Activated T-helper 17 cell treated with anti-CD3 and anti-CD28 coated beads, Interleukin-2, amount 50 U/mL, for 72 hours (primary cell): ENCODE data around the gene LRFN4. TPM values are rescaled to one million over a fixed set of nuclear protein-coding genes. Genes with fewer than 3 reads are reported as not detected.
A peak's percentile ranks its signal among the peaks of the same experiment; 100 is the strongest.

Experiments used
- ATAC-seq: fragments of 150-1000 bp; cut with Tn5 transposase; replicated peaks from 2 replicates; pipeline ENCODE4 v1.10.0; 2021; ENCODE audit warnings: mild to moderate bottlenecking, moderate library complexity
- H3K27ac Mint-ChIP-seq: one replicate; pipeline ENCODE4 v1.8.0; 2022; ENCODE audit warnings: mixed read lengths
- H3K27me3 Mint-ChIP-seq: one replicate; pipeline ENCODE4 v1.8.0; 2022; ENCODE audit warnings: mixed read lengths
- H3K36me3 Mint-ChIP-seq: one replicate; pipeline ENCODE4 v1.8.0; 2022; ENCODE audit warnings: low read depth, mild to moderate bottlenecking, mixed read lengths
- H3K4me1 Mint-ChIP-seq: one replicate; pipeline ENCODE4 v1.8.0; 2022; ENCODE audit warnings: mixed read lengths
- H3K4me3 Mint-ChIP-seq: one replicate; pipeline ENCODE4 v1.8.0; 2022; ENCODE audit warnings: mild to moderate bottlenecking, mixed read lengths
- H3K9me3 Mint-ChIP-seq: one replicate; pipeline ENCODE4 v1.8.0; 2022; ENCODE audit warnings: mixed read lengths
- total RNA-seq, 2 donors: library from RNA; stranded (reverse); gene quantifications; one replicate each; pipeline ENCODE4 v1.2.3, GENCODE V29; 2022

Gene LRFN4
- total RNA-seq, 2 donors from 2014 or later: 20.5 to 43.7 TPM

DNA sequence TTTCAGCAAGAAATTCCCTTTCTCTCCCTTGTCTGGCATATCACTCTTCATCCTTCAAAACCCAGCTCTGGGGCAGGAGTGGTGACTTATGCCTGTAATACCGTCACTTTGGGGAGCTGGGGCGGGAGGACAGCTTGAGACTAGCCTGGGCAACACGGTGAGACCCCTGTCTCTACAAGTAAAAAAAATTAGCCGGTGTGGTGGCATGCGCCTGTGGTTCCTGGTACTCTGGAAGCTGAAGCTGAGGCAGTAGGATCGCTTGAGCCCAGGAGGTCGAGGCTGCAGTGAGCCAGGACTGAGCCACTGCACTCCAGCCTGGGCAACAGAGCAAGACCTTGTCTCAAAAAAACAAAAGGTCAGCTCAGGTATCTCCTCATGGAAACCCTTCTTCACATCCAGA, 15.0 kb upstream of the LRFN4 start:
- Mint-ChIP-seq H3K4me1 (peaks cover 32% of the 10 kb centered on the region), H3K9me3 (no peaks in the 10 kb centered on the region), H3K4me3 (peak overlapping the region; percentile 99), H3K36me3 (peaks cover 60% of the 10 kb centered on the region), H3K27ac (peak overlapping the region; percentile 99), H3K27me3 (no peaks in the 10 kb centered on the region)
- no peak for ATAC-seq

DNA sequence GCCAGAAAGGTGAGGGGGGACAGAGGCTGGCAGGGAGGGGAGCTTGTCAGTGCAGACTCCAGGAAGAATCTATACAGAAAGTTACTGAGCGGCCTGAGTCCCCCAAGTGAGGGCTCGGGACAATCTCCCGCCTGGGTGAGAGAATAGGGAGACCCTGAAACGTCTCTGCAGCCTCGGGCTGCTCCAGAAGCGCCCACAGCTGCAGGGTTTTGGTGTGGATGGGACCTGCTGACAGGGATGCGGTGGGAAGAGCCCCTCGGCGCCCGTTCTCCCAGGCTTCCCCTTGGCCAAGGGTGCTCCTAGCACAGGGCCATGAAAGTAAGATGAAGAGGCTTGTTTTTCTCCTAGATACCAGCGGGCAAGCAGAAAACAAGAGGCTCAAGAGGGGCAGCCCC, 14.4 kb upstream of the LRFN4 start:
- H3K4me3 Mint-ChIP-seq: peak overlapping the region; percentile 99
- H3K36me3 Mint-ChIP-seq: peaks cover 62% of the 10 kb centered on the region
- no peaks in the 10 kb centered on the region for H3K27me3 Mint-ChIP-seq
- H3K9me3 Mint-ChIP-seq: no peaks in the 10 kb centered on the region
- peaks cover 32% of the 10 kb centered on the region for H3K4me1 Mint-ChIP-seq
- no peak for ATAC-seq
- H3K27ac Mint-ChIP-seq: peak overlapping the region; percentile 99

DNA sequence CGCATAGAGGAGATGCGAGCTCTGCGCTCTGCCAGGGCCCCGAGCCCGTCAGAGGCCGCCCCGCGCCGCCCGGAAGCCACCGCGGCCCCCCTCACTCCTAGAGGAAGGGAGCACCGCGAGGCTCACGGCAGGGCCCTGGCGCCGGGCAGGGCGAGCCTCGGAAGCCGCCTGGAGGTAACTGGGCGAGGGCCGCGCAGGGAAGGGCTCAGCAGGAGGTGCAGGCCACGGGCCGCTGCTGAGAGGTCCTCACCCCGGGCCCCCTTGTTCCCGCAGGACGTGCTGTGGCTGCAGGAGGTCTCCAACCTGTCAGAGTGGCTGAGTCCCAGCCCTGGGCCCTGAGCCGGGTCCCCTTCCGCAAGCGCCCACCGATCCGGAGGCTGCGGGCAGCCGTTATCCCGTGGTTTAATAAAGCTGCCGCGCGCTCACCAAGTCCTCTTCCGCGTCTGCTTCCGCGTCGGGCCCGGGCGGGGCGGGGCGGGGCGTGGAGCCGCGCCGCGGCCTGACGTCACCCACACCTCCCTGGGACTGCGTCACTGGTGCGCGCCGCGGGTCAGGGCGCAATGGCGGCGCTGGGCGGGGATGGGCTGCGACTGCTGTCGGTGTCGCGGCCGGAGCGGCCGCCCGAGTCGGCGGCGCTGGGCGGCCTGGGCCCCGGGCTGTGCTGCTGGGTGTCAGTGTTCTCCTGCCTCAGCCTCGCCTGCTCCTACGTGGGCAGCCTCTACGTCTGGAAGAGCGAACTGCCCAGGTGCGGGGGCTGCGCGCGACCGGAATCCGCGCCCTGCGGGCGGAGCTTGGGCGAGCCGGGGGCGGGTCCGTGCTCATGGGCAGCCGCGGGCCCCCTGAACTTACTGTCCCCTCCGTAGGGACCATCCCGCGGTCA, 13.7 kb upstream of the LRFN4 start, which contains the start of gene RCE1:
TSS of gene RCE1 (plus strand) at position 546 of the 880 bp plus-strand sequence. CDS start at position 561, 15 bp downstream.
- Mint-ChIP-seq H3K9me3 (no peaks in the 10 kb centered on the region), H3K4me1 (peaks cover 32% of the 10 kb centered on the region), H3K27ac (peak within 1 kb of the TSS; percentile 99), H3K36me3 (peaks cover 62% of the 10 kb centered on the region), H3K4me3 (peak within 1 kb of the TSS; percentile 99), H3K27me3 (no peaks in the 10 kb centered on the region)
- peak; percentile 95 for ATAC-seq

DNA sequence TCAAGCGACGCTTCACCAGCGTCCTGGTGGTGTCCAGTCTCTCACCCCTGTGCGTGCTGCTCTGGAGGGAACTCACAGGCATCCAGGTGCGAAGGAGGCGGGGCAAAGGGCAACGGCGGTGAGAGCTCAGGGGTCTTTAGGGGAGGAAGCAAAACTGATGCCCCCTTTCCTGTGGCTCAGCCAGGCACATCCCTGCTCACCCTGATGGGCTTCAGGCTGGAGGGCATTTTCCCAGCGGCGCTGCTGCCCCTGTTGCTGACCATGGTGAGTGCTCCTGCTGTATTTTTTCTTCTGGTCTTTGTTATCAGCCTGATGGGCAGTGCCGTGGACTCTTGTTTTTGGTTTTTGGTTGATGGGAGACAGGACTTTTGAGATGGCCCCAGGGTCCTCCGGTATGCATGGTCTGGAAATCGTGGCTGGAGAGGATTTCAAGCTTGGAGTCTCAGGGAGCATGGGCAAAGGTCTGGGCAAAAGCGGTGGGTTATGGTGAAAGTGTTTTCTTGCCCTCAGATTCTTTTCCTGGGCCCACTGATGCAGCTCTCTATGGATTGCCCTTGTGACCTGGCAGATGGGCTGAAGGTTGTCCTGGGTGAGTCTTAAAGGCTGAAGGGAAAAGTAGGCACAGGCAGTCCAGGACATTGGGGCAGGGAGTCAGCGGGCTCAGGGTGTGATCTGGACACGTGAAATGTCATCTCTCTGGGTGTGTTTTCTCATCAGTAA, 12.9 kb upstream of the LRFN4 start:
- no peak for ATAC-seq
- peak overlapping the region; percentile 99 for H3K4me3 Mint-ChIP-seq
- H3K36me3 Mint-ChIP-seq: peaks cover 59% of the 10 kb centered on the region
- no peaks in the 10 kb centered on the region for H3K9me3 Mint-ChIP-seq
- peaks cover 32% of the 10 kb centered on the region for H3K4me1 Mint-ChIP-seq
- peak overlapping the region; percentile 98 for H3K27ac Mint-ChIP-seq
- no peaks in the 10 kb centered on the region for H3K27me3 Mint-ChIP-seq

DNA sequence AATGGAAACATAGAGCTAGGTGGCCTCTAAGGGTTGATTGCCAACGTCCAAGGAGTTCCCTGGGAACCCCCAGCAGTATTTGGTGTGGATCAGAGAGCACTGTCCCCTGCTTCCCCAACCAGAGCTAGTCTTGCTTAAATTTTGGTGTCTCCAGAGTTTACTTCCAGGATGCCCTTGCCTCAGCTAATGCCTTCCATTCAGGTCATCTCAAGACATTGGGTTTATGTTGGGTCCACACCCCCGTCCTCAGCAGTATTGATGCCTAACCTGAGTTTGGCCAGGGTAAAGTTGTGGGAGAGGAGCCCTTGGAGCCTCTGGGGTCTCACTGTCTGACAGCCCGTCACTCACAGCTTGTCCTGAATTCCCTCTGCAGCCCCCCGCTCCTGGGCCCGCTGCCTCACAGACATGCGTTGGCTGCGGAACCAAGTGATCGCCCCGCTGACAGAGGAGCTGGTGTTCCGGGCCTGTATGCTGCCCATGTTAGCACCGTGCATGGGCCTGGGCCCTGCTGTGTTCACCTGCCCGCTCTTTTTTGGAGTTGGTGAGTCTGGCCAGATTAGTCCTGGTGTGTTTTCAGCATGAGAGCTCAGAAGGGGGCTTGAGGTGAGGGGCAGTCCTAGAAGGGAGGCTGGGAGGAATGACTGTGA, 12.2 kb upstream of the LRFN4 start:
- H3K4me1 Mint-ChIP-seq: peaks cover 26% of the 10 kb centered on the region
- H3K27me3 Mint-ChIP-seq: no peaks in the 10 kb centered on the region
- peak overlapping the region; percentile 98 for H3K27ac Mint-ChIP-seq
- H3K36me3 Mint-ChIP-seq: peaks cover 52% of the 10 kb centered on the region
- peak overlapping the region; percentile 99 for H3K4me3 Mint-ChIP-seq
- no peak for ATAC-seq
- H3K9me3 Mint-ChIP-seq: no peaks in the 10 kb centered on the region

DNA sequence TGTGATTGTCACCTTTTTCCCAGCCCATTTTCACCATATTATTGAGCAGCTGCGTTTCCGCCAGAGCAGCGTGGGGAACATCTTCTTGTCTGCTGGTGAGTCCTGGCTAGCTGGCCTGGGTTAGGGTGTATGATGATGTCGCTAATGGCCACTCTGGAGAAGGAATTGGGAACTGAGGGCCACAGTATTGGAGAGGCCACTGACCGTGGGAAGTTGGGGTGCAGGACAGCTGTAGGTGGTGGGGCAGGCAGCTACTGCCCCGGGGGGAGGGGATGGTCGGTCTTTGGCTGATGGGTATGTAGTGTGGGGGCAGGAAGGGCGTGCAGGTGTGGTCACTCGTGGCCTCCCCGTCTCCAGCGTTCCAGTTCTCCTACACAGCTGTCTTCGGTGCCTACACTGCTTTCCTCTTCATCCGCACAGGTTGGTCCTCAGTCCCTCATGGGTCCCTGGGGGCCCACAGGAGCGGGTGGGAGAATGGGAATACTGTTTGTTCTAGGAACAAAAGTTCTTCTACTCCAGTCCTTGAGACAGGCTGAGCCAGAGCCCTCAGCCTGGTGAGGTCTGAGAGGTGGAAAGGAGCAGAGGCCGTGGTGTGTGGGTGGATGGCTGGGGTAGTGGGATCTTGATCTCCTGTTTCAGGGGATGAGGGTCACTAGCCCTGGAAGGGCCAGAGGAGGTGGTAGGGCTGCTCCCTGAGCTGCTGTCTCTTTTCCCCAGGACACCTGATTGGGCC, 11.6 kb upstream of the LRFN4 start:
- Mint-ChIP-seq H3K36me3 (peaks cover 45% of the 10 kb centered on the region), H3K27me3 (no peaks in the 10 kb centered on the region), H3K4me3 (peak overlapping the region; percentile 99), H3K27ac (peak overlapping the region; percentile 50), H3K9me3 (no peaks in the 10 kb centered on the region), H3K4me1 (peaks cover 22% of the 10 kb centered on the region)
- ATAC-seq: no peak

DNA sequence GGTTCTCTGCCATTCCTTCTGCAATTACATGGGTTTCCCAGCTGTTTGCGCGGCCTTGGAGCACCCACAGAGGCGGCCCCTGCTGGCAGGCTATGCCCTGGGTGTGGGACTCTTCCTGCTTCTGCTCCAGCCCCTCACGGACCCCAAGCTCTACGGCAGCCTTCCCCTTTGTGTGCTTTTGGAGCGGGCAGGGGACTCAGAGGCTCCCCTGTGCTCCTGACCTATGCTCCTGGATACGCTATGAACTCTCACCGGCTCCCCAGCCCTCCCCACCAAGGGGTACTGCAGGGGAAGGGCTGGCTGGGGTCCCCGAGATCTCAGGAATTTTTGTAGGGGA, 11.0 kb upstream of the LRFN4 start:
- no peak overlapping the region for H3K4me3 Mint-ChIP-seq
- H3K27ac Mint-ChIP-seq: no peak overlapping the region
- ATAC-seq: no peak

DNA sequence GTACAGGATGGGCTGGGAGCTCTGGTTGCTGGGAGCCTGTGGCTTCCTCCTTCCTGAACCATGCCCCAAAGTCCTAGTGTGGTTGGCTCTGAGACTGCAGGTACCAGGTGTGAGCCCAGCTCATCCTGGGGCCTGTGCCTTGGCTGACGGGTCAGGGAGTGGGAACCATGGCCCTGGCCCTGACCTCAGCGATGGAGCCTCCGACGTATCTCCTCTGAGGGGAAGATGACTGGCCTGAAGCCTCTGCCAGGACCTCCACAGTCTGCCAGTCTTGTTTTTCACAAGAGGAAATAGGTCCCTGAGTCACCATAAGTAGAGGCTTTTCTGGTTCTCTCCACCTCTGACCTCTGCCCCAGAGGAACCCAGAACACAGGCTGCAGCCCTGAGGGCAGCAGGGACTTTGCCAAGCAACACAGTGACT, 10.2 kb upstream of the LRFN4 start:
- Mint-ChIP-seq H3K4me3 (no peak overlapping the region), H3K27me3 (no peaks in the 10 kb centered on the region), H3K36me3 (peaks cover 40% of the 10 kb centered on the region), H3K9me3 (no peaks in the 10 kb centered on the region), H3K4me1 (peaks cover 13% of the 10 kb centered on the region), H3K27ac (no peak overlapping the region)
- ATAC-seq: no peak

More for the DNA sequence above, 11.0 kb upstream of the LRFN4 start:
- H3K36me3 Mint-ChIP-seq: peaks cover 40% of the 10 kb centered on the region
- no peaks in the 10 kb centered on the region for H3K27me3 Mint-ChIP-seq
- peaks cover 16% of the 10 kb centered on the region for H3K4me1 Mint-ChIP-seq
- H3K9me3 Mint-ChIP-seq: no peaks in the 10 kb centered on the region

DNA sequence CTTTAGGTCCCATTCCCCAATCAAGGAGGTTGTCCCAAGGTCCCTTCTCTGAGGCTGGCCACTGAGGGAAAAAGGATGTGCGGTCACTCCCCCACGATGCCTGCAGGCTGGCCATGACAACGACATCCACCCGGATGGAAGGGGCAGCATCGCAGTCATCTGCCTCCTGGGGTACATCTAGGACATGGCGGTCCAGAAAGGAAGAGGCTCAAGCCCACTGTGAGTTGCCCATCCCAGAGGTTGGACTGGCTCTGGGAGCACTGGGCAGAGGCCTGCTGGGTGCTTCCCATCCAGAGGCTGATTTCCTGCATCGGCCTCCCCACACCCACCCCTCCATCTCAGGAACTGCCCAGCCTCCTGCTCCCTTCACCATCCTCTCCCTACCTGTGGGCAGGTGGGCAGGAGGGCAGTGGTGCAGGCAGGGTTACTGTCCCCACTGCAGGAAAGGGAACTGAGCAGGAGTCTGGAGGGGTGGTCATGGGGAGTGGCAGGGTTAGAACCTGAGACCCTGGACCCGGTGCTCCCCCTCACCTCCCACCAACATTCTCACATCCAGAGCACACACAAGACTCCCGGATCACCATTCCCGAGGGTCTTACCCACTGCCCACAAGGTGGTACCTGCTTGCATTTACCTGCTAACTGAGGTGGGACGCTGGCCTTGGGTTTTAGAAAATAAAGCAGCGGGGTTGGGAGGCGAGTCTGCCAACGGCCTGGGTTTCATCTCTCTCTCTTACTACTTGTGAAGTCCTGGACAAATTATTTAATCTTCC, 9.2 kb upstream of the LRFN4 start:
- Mint-ChIP-seq H3K27ac (no peak overlapping the region), H3K4me3 (no peak overlapping the region), H3K36me3 (peaks cover 32% of the 10 kb centered on the region), H3K27me3 (no peaks in the 10 kb centered on the region), H3K4me1 (peaks cover 8% of the 10 kb centered on the region), H3K9me3 (no peaks in the 10 kb centered on the region)
- ATAC-seq: no peak

DNA sequence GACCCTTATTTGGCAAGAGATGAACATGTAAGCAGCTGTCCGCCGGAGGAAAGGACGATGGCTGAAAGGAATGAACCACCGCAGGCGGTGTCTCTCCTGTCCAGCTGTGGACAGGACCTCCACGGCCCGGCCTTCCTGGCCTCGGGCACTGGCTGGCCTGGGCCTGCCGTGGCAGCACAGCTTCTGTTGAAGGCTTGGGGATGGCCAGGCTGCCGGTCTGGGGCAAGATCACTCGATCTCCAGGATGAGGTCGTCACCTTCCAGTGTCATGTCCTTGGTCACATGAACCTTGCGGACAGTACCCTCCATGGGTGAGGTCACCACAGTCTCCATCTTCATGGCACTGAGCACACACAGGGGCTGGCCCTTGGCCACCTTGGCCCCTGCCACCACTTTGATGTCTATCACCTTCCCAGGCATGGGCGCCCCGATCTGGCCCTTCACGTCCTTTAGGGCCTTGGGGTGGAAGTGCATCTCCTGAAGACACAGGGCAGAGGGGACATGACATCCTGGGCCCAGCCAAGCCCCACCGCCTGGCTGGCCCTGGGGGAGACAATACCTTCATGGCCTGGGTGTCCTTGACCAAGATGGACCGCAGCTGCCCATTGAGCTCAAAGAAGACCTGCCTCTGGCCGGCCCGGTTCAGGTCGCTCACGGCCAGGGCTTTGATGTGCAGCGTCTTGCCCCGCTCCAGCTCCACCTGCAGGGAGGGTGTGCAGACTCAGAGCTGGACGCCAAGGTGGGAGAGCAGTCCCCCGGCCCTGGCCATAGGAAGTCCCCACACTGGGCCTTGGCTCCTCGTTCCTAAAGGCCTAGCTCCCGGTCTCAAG, 8.0 kb upstream of the LRFN4 start:
- no peak overlapping the region for H3K4me3 Mint-ChIP-seq
- H3K27me3 Mint-ChIP-seq: no peaks in the 10 kb centered on the region
- H3K27ac Mint-ChIP-seq: no peak overlapping the region
- peaks cover 7% of the 10 kb centered on the region for H3K4me1 Mint-ChIP-seq
- peaks cover 28% of the 10 kb centered on the region for H3K36me3 Mint-ChIP-seq
- no peak for ATAC-seq
- no peaks in the 10 kb centered on the region for H3K9me3 Mint-ChIP-seq

DNA sequence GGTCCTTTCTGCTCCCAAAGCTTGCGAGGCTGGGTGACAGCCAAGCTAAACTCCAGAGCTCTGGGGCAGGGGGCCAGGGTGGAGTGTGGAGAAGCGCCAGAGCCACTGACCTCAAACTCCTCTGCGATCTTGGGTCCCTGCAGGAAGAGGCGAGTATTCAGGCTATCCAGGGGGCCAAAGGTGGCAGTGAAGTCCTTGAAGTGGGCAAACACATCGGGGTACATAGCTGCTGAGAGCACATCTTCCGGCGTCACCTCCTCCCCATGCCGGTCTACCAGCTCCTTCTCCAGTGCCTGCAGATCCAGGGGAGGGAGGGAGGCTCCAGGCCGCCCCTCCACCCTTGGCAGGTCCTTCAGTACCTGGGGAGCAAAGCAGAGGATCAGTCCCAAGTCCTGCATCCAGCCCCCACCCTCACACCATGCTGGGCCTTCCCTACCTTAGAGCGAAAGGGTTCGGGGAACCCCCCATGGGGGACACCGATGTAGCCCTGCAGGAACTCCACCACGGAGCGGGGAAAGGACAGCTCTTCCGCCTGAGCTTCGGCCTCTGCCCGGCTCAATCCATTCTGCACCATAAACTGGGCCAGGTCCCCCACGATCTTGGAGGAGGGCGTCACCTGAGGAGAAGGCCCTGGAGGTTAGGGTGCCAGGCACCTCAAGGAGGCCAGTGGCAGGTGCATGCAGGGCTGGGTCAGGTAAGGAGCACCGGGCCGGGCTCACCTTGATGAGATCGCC, 7.2 kb upstream of the LRFN4 start:
- H3K4me3 Mint-ChIP-seq: no peak overlapping the region
- H3K4me1 Mint-ChIP-seq: peaks cover 4% of the 10 kb centered on the region
- no peaks in the 10 kb centered on the region for H3K9me3 Mint-ChIP-seq
- H3K27ac Mint-ChIP-seq: no peak overlapping the region
- H3K27me3 Mint-ChIP-seq: no peaks in the 10 kb centered on the region
- ATAC-seq: no peak
- peaks cover 22% of the 10 kb centered on the region for H3K36me3 Mint-ChIP-seq

DNA sequence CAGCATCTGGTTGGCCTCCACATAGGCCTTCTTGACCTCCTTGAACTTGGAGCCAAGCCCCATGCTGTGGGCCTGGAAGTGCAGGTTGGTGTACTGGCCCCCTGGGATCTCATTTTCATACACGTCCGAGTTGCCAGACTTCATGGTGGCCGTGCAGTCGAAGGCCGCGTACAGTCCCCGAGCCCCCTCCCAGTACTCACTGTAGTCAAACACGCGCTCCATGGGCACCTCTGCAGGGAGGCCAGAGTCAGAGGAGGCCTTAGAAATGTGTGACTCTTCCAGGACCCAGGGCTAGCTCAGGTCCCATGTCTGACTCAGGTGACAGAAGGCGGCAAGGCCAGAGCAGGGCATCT, 6.7 kb upstream of the LRFN4 start:
- Mint-ChIP-seq H3K36me3 (peaks cover 16% of the 10 kb centered on the region), H3K4me1 (peaks cover 4% of the 10 kb centered on the region), H3K27me3 (no peaks in the 10 kb centered on the region), H3K9me3 (no peaks in the 10 kb centered on the region), H3K27ac (no peak overlapping the region), H3K4me3 (no peak overlapping the region)
- no peak for ATAC-seq
